NB4 (cell line): ENCODE data around the gene ZNF782.
"Not testable (repeated sequence)": the region's sequence is repeated elsewhere in the genome, so short reads cannot be mapped to it uniquely, and the experiment has no call there.

ENCODE experiments used
- DNase-seq: peaks from one replicate; pipeline ENCODE4 v3.0.0; 2010; ENCODE audit warnings: low read depth
- H3K4me3 ChIP-seq: one replicate; pipeline ENCODE4 v1.5.1; 2011; ENCODE audit warnings: mild to moderate bottlenecking, low read depth, low read length, moderate library complexity
- MYC ChIP-seq: IDR thresholded peaks from 2 replicates; pipeline ENCODE4 v1.6.1; 2011; ENCODE audit warnings: low read depth, low read length
- POLR2A ChIP-seq: IDR thresholded peaks from 2 replicates; pipeline ENCODE4 v1.6.1; 2011; ENCODE audit warnings: mild to moderate bottlenecking; ENCODE audit not compliant: insufficient read length; ENCODE audit errors: extremely low read depth
- TF ChIP-seq, protein P1 (sequence below): IDR thresholded peaks from 2 replicates; pipeline ENCODE4 v1.6.1; 2011; ENCODE audit warnings: low read depth, low read length
- TF ChIP-seq, protein P2 (sequence below): IDR thresholded peaks from one replicate; pipeline ENCODE4 v1.5.1; 2012; ENCODE audit warnings: low read depth, low read length

ZNF782 gene

DNA sequence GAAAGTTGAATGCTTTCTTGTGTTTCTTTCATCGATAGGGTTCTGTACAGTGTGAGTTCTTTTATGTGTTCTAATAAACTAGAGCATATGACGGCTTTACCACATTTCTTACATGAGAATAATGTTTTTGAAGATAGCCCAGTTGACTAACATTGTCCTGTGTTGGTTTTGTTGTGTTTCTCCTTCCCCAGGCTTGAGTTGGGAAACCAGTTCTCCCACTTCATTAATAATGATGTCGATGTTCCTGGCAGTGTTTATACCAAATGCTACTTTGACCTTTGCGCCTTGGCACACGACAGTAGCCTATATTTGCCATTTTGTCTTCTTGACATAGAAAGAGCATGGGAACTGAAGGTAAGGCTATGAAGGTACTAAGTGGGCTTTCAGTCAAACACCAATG lies 14.4 kb upstream of the ZNF782 start:
- no peak overlapping the region for H3K4me3 ChIP-seq
- TF ChIP-seq, protein P1, sequence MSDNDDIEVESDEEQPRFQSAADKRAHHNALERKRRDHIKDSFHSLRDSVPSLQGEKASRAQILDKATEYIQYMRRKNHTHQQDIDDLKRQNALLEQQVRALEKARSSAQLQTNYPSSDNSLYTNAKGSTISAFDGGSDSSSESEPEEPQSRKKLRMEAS, result no peak
- TF ChIP-seq MYC (no peak), POLR2A (no peak)
- TF ChIP-seq, protein P2, sequence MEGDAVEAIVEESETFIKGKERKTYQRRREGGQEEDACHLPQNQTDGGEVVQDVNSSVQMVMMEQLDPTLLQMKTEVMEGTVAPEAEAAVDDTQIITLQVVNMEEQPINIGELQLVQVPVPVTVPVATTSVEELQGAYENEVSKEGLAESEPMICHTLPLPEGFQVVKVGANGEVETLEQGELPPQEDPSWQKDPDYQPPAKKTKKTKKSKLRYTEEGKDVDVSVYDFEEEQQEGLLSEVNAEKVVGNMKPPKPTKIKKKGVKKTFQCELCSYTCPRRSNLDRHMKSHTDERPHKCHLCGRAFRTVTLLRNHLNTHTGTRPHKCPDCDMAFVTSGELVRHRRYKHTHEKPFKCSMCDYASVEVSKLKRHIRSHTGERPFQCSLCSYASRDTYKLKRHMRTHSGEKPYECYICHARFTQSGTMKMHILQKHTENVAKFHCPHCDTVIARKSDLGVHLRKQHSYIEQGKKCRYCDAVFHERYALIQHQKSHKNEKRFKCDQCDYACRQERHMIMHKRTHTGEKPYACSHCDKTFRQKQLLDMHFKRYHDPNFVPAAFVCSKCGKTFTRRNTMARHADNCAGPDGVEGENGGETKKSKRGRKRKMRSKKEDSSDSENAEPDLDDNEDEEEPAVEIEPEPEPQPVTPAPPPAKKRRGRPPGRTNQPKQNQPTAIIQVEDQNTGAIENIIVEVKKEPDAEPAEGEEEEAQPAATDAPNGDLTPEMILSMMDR, result no peak
- no peak for DNase-seq

DNA sequence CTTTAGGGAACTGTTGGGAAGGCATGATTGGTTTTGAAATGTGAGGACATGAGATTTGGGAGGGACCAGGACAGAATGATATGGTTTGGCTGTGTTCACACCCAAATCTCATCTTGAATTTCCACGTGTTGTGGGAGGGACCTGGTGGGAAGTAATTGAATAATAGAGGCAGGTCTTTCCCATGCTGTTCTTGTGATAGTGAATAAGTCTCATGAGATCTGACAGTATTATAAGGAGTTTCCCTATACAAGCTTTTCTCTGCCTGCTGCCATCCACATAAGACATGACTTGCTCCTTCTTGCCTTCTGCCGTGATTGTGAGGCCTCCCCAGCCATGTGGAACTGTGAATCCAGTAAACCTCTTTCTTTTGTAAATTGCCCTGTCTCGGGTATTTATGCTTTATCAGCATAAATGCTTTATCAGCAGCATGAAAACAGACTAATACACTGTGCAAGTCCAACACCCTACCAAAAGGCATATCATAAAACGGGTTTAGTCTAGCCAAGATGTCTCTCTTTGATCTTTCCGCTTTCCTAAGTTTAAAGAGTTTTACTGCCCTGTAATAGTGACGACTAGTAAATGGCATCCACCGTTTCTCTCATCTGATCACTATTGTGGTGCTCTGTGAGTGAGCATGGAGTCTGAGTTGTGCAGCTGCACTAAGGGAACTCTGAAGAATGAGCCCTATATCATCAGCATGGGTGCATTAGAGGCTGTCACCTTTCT lies 12.9 kb upstream of the ZNF782 start:
- no peak for DNase-seq
- H3K4me3 ChIP-seq, result no peak overlapping the region
- TF ChIP-seq, protein P1, result no peak
- TF ChIP-seq POLR2A, result no peak

DNA sequence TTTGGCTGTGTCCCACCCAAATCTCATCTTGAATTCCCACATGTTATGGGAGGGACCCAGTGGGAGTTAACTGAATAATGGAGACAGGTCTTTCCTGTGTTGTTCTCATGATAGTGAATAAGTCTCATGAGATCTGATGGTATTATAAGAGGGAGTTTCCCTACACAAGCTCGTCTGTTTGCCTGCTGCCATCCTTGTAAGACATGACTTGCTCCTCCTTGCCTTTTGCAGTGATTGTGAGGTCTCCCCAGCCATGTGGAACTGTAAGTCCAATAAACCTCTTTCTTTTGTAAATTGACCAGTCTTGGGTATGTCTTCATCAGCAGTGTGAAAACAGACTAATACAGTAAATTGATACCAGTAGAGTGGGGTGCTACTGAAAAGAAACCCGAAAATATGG lies 10.9 kb upstream of the ZNF782 start:
- H3K4me3 ChIP-seq, DNase-seq: not testable (repeated sequence)

DNA sequence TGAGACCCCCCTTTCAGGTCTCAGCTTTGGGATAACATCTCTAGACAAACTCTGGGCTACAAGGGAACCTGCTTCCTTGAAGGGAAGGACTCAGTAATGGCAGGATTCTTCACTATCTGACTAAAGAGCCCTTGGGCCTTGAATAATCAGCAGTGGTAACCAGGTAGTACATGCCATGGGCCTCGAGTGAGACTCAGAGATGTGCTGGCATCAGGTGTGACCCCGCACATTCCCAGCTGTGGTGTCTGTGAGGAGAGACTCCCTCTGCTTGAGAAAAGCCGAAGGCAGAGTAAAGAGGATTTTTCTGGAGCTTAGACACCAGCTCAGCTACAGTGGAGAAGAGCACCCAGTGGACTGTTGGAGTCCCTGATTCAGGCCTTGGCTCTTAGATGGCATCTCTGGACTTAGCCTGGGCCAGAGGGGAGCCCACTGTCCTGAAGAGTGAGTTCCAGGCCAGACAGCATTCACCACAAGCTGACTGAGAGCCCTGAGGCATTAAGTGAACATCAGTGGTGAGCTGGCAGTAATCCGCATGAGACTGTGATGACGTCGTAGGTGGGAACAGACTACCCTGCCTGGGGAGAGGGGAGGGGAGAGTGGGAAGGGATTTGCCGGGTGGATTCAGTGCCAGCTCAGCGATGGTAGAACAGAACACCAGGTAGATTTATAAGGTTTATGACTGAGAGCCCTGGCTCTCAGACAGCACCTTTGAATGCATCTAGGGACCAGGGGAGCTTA lies 5.3 kb upstream of the ZNF782 start:
- TF ChIP-seq POLR2A (no peak), MYC (no peak)
- TF ChIP-seq, protein P2, result no peak
- TF ChIP-seq, protein P1, result no peak
- no peak overlapping the region for H3K4me3 ChIP-seq
- DNase-seq, result no peak

DNA sequence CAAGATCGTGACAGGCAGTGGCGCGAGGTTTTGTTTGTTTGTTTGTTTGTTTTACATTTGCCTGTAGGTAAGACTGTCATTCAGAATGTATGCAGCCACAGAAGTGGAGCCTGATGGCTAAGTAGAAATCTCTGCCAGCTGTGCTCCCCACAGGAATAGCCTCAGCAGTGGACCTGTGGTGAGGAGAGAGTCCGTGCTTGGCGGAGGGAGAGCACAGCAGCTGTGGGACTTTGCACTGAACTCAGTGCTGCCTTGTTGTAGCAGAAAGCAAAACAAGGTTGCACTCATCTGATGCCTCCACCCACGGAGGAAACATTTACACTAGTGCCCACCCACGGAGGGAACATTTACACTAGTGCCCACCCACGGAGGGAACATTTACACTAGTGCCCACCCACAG lies 4.4 kb upstream of the ZNF782 start:
- DNase-seq, result no peak
- no peak overlapping the region for H3K4me3 ChIP-seq
- TF ChIP-seq POLR2A, result no peak
- no peak for TF ChIP-seq MYC
- TF ChIP-seq, protein P2, result no peak
- TF ChIP-seq, protein P1, result no peak

DNA sequence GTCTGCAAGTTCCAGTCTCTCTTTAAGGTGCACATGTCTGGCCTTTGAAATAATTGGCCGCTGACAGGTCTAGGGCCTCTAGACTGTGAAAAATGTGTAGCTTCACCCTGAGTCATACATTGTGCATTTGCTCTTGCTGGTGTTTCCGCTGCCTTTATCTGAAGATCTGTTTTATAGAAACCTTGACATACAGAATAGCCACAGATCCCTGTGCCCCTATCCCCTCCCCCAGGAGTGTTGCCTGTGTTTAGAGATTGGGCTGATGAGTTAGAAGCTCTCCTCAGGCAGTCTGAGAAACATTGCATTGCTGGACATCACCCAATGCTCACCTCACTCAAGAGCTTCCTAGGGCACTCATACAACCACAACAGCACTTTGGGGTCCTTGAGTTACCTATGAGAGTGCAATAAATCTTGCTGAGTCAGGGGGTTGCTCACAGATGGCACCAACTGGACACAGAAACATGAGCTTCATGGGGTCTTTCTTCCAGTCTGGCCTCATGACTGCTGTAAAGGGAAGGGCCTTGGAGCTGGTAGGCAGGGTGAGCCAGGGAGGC lies 3.8 kb upstream of the ZNF782 start:
- no peak overlapping the region for H3K4me3 ChIP-seq
- TF ChIP-seq MYC, result no peak
- TF ChIP-seq, protein P1, result no peak
- TF ChIP-seq POLR2A, result no peak
- TF ChIP-seq, protein P2, result no peak
- DNase-seq, result no peak
